Gastrocnemius medialis (tissue), 4 donors: Measurements from ENCODE around the gene DIP2C.

ENCODE experiments used
- CTCF ChIP-seq, 5 experiments: fragments of 450-650 bp in 3 of 5; fragments of 200-600 bp in 2 of 5; sonication (generic) in 2 of 5; IDR thresholded peaks in 4 of 5; conservative IDR thresholded peaks in 1 of 5; 1 replicate in 4 of 5; 2 replicates in 1 of 5; pipeline ENCODE4 v1.5.1; 2016 to 2019; ENCODE audit warnings: antibody characterized with exemption in 5 of 5, mild to moderate bottlenecking in 3 of 5, moderate library complexity in 3 of 5
- POLR2A ChIP-seq, 2 donors: fragments of 450-650 bp; IDR thresholded peaks; one replicate each; pipeline ENCODE4 v1.6.1; 2017; ENCODE audit warnings: antibody characterized with exemption in 2 of 2, mild to moderate bottlenecking in 2 of 2, moderate library complexity in 2 of 2

GRCh38 chr10:593016-593415 is 96.5 kb downstream of the DIP2C start:
- no peak for TF ChIP-seq CTCF (IDR thresholded peaks at IDR 0.05 in 4 of 5, conservative IDR thresholded peaks at IDR 0.05 in 1 of 5)
- TF ChIP-seq POLR2A (IDR thresholded peaks at IDR 0.05) = no peak
